ENCODE measurements around the gene ZDHHC18.

Gene ZDHHC18, protein sequence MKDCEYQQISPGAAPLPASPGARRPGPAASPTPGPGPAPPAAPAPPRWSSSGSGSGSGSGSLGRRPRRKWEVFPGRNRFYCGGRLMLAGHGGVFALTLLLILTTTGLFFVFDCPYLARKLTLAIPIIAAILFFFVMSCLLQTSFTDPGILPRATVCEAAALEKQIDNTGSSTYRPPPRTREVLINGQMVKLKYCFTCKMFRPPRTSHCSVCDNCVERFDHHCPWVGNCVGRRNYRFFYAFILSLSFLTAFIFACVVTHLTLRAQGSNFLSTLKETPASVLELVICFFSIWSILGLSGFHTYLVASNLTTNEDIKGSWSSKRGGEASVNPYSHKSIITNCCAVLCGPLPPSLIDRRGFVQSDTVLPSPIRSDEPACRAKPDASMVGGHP

DNA sequence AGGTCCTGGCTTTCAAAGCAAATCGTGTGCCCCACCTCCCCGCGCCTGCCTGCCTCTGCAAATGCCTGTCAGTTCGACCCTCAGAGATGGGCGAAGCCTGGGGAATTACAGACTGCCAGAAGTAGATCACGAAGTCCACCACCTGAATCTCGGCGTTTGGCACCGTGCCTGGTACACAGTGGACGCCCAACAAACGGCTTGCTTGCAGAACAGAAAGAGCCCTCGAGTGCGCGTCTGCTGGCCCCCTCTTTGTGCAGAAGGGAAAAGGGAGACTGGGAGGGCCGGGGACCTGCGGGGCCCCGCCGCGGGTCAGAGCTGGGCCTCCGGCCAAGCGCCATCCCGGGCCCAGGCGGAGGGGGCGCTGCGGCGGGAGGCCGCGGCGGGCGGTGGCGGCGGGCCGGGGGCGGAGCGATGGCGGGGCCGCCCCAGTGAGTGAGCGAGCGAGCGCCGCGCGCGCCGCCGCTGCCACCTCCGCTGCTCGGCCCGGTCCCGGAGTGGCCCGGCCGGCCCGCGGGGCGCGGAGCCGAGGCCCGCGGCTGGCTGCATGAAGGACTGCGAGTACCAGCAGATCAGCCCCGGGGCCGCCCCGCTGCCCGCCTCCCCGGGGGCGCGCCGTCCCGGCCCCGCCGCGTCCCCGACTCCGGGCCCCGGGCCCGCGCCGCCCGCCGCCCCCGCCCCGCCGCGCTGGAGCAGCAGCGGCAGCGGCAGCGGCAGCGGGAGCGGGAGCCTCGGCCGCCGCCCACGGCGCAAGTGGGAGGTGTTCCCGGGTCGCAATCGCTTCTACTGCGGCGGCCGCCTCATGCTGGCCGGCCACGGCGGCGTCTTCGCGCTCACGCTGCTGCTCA is at the start of gene ZDHHC18:
TSS of gene ZDHHC18 (plus strand) at position 428 of the 845 bp plus-strand sequence. CDS start at position 545, 117 bp downstream.
- peak; percentile 81 for DNase-seq (ENCODE audit: low spot score)

DNA sequence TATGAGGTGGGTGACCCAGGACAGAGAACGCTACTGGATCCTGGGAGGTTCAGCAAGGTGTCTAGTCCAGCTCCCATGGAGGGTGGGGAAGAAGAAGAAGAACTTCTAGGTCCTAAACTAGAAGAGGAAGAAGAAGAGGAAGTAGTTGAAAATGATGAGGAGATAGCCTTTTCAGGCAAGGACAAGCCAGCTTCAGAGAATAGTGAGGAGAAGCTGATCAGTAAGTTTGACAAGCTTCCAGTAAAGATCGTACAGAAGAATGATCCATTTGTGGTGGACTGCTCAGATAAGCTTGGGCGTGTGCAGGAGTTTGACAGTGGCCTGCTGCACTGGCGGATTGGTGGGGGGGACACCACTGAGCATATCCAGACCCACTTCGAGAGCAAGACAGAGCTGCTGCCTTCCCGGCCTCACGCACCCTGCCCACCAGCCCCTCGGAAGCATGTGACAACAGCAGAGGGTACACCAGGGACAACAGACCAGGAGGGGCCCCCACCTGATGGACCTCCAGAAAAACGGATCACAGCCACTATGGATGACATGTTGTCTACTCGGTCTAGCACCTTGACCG is 47.3 kb upstream of the ZDHHC18 start:
- DNase-seq (ENCODE audit: low spot score), result no peak

DNA sequence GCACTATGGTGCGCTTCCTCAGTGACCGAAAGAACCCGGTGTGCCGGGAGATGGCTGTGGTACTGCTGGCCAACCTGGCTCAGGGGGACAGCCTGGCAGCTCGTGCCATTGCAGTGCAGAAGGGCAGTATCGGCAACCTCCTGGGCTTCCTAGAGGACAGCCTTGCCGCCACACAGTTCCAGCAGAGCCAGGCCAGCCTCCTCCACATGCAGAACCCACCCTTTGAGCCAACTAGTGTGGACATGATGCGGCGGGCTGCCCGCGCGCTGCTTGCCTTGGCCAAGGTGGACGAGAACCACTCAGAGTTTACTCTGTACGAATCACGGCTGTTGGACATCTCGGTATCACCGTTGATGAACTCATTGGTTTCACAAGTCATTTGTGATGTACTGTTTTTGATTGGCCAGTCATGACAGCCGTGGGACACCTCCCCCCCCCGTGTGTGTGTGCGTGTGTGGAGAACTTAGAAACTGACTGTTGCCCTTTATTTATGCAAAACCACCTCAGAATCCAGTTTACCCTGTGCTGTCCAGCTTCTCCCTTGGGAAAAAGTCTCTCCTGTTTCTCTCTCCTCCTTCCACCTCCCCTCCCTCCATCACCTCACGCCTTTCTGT is 46.0 kb upstream of the ZDHHC18 start:
- no peak for DNase-seq (ENCODE audit: low spot score)

DNA sequence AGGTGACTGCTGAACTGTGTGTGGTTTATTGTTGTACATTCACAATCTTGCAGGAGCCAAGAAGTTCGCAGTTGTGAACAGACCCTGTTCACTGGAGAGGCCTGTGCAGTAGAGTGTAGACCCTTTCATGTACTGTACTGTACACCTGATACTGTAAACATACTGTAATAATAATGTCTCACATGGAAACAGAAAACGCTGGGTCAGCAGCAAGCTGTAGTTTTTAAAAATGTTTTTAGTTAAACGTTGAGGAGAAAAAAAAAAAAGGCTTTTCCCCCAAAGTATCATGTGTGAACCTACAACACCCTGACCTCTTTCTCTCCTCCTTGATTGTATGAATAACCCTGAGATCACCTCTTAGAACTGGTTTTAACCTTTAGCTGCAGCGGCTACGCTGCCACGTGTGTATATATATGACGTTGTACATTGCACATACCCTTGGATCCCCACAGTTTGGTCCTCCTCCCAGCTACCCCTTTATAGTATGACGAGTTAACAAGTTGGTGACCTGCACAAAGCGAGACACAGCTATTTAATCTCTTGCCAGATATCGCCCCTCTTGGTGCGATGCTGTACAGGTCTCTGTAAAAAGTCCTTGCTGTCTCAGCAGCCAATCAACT is 45.2 kb upstream of the ZDHHC18 start:
- DNase-seq (ENCODE audit: low spot score), result no peak

DNA sequence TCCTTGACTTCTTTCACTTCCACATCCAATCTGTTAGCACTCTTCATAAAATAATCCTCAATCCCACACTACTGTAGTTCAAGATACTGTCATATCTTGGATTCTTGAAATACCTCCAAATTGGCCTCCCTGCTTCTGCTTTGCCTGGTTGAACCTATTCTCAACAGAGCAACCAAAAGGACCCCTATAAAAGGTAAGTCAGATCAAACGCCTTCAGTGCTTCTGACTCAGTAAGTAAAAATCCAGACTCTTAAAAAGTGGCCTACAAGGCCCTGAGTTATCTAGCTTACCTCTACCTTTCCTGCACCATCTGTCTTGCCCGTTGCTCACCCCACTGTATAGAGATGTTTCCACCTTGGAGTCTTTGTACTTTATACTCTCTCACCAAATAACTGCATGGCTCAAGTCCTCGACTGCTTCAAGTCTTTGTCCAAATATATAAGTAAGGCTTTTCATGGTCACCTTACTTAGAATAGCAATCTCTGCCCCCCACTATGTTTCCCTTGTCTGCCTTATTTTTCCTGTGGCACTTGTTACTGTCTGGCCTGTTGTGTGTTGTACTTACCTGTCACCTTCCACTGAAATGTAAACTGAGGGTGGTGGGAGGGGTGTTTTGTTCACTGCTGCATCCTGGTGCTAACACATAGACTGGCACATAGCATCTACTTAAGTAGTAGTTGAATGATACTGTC is 43.8 kb upstream of the ZDHHC18 start:
- no peak for DNase-seq (ENCODE audit: low spot score)

DNA sequence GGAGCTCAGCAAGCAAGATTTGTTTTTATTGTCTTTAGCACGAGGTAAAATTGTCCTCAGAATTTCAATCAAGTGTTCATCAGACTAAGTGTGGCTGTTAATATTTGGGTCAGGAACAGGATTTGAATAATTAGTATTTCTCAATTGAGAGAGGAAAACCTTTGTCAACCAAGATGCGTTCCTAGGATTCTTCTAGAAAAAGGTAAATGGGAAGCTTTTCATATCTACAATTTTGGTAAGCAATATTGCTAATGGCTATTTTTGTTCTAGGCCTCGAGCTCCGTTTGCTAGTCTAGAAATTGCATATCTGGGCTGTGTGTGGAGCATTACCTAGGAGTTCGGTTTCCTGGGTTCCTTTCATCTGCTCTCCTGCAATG is 42.9 kb upstream of the ZDHHC18 start:
- DNase-seq (ENCODE audit: low spot score), result no peak

DNA sequence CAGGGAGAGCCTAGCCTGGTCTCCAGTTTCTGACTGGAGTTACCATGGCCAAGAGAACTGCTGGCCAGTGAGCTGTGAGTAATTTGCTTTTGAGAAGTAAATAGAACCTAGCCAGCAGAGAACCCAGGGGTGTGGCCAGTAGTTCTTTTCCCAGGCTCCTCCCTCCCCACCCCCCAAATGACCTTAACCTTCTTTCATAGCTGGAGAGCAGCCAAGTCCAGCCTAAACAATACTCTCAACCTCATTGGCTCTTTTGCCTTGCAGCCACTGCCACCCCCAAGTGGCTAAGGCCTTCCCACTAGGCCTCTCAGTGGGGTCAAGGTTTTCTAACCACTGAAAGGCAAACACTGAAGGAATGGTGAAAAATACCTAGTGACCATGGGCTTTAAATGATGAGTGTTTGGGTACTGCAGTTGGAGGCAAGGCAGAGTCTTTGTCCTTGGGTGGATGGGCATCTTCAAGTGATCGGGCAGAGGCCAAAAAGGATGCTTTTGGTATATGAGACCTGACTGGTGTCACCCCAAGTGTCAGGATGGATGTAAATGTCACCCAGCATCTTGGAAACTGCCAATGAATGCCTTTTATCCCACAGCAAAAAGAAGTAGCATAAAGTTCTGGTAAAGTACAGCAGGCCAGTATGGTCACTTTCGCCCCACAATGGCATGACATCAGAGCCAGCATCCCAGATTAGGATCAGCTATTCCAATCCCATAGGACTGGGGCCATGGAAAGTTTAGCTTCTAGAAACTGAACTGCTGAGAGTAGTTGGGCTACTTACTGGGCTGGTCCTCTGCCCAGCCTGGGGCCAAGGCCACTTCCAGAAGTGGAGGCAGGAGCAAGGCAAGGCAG is 42.2 kb upstream of the ZDHHC18 start:
- no peak for DNase-seq (ENCODE audit: low spot score)

DNA sequence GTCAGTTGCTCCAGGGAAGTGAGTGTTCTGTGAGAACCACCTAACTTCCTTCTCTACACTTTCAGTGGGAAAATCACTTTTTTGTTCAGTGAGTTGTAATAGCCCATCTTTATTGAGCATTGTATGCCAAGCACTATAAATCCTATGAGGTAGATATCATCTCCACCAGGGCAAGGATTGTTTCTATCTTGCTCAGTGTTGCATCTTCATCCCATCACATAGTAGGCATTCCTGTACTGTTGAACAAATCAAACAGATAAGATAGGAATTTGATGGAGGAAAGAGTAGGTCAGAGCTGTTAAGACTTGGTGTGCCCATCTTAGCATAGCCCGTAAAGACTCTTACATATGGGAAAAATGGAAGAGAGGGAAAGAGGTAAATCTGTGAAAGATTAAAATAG is 41.6 kb upstream of the ZDHHC18 start:
- no peak for DNase-seq (ENCODE audit: low spot score)

DNA sequence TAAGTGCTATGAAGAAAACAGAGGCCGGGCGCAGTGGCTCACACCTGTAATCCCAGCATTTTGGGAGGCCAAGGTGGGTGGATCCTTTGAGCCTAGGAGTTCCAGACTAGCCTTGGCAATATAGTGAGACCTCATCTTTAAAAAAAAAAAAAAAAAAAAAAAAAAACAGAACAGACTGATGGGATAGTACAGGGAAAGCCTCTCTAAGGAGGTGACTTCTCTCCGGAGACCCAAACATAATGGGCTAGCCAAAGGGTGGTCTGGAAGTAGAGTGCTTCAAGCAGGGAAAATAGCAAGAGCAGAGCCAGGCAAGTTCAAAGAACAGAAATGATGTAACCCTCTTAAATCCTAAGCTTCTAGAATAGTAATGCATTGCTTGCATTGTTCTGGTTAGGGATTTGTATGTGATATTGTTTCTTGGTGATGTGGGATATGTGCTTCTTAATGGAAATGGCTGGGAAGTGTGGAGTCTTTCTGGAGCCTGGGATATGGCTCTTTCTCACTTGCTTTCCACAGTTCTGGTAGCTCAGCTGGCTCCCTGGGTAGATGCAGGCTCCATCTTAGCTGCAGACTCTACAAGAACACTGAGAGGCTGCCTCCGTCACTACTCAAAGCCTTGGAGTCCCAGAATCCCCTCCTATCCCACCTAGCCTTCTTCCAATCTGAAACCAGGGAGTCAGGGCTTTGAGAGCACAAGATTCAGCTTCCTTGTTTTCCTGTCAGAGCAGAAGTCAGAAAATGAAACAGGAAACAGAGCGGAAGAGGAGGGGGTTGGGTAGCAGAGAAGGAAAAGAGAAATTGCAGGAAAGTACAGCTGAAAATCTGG is 40.7 kb upstream of the ZDHHC18 start:
- no peak for DNase-seq (ENCODE audit: low spot score)

DNA sequence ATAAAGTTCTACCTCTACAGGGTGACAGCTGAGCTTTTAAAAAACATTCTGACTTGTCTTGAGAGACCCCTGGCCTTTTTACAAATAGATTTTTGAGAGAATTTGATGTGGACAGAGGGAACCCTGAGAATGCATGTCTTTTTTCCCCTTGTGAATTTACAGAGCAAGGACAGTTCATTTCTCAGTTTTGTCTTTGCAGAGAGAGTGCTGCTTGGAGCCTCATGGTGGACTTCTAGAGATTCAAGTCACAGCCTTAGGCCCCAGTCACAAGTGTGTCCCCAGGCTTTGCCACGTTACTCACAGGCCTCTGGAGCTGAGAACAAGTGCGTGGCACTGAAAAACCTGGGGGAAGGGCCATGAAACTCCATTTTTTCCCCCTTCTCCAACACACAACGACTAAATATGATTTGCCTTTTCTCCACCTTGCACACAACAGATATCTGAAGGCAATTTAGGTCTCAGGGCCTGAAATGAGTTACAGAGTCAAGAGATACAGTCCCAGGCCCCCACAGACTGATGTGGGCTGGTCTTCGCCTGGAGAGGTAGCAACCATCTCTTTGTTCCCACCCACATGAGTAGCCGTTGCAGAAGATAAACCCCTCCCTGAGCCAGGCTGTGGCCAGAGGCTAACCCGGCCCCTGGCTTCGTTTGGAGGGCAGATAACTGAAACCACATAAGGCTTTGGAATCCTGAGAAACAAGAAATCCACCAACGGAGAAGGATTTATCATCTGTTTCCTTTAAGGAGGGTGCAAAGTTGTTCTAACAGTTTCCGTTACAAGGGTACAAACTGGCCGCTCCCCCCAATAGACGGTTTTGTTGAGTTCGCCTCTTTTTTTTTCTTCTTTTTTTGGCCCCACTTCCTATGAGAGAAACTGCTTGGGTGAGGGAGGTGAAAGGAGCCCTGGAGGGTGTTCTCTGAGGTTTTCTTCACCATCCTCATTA is 39.8 kb upstream of the ZDHHC18 start:
- peak; percentile 72 for DNase-seq (ENCODE audit: low spot score)

DNA sequence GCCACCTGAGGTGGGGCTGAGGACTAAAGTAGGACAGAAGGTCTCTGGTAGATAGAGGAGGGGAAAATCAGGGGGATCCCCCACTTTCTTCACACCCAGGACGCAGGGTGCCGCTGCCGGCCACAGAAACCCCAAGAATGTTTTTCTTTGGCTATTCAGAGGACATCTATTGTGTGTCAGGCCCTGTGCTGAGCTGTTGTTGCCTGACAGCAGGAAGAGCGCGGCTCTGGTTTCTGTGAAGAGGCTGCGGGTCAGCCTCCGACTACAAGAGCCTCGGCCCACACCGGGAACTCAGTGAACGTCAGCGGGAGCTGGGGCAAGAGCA is 39.1 kb upstream of the ZDHHC18 start:
- DNase-seq (ENCODE audit: low spot score), result no peak

DNA sequence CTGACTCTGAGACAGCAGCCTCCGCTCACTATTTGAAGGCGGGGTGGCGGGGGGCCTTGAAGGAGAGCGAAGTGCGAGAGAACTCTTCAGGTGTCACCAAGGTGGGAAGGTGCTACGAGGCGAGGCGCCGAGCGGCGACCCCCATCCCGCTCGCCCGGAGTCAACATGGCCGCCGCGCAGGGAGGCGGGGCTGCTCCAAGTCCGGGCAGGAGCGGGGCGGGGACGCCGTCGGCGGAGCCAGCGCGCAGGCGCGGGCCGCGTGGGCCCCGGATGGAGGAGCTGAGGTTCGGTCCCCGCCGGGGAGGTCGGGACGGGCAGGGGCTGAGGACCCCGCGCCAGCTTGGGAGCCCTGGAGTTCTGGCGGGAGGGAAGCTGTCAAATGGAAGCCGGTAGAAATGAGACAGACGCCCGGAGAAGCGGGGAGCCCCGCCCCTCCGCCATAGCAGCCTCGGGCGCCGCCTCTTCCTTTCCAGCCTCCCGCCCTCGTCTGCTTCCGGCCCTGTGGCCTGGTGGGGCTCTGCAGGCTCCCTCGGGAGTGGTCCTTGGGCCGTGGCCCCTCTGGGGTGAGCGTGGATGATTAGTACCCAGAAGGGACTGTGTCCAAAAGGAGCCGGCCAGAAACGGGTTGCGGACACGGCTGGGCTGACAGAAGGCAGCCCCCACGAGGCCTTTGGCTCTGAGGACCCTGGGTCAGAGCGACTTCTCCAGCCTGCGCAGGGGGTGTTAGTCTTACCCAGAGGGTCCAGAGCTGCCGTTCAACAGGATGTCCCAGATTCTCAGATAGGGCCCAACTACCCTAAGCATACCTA is 38.6 kb upstream of the ZDHHC18 start, which contains the start of gene PIGV:
TSS of gene PIGV (plus strand) at position 245 of the 809 bp plus-strand sequence. CDS start 2,866 bp downstream, outside the sequence.
- peak; percentile 95 for DNase-seq (ENCODE audit: low spot score)

DNA sequence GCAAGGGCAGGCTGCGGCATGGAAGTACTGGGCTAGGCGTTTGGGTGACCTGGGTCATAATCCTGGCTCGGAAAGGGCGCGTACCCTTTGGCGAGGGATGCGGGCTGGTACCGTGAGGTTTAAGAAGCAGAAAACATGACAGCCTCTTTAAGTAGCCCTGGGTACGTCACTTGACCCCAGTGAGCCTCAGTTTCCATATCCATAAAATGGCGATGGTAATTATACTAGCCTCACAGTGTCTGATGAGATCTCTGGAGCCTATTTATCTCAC is 38.0 kb upstream of the ZDHHC18 start:
- DNase-seq (ENCODE audit: low spot score), result no peak

DNA sequence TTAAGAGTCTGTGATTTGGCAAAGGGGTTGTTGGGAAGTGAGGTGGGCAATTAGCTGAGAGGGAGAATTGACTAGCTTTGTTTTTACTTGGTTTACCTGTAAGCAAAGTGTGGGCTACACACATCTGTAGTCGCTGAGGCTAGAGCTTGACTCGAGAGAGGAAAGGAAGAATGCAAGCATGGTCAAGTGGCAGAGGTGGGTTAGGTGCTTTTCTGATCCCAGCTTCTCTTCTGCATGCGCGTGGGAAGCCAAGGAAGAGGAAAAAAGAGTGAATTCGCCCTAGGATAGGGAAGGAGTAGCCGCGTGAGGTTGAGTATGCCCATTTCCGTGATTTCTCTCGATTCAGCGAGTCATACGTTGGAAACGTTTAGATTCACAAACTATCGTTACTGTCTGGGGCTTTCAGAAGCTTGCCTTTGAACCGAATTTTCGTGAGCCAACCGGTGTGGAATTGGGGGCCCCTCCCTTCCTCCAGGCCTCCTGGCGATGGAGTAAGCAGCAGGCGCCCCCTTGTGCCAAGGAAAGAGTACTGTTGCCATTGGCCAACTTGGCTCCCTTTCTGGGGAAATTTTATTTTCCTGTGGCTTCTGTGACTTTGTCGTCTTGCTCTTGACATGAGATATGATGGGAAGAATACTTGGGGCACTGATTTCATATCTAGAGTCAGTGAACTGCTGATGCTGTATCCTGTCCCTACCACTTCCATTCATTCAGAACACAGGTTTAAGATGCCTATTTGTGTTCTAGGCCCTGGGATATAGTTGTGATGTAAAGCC is 37.5 kb upstream of the ZDHHC18 start:
- DNase-seq (ENCODE audit: low spot score), result peak; percentile 80

DNA sequence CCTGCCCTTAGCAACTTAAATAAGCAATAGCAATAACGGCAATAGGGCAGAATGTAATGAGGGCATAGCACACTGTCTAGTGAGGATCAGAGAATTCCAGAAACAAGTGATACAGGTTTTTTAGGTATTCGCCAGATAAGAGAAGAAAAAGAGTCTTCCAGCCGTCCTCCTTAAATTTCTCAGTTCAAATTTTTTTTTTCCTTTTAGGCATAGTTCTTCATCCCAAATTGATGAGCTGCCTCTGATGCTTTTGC is 36.9 kb upstream of the ZDHHC18 start:
- DNase-seq (ENCODE audit: low spot score), result no peak

DNA sequence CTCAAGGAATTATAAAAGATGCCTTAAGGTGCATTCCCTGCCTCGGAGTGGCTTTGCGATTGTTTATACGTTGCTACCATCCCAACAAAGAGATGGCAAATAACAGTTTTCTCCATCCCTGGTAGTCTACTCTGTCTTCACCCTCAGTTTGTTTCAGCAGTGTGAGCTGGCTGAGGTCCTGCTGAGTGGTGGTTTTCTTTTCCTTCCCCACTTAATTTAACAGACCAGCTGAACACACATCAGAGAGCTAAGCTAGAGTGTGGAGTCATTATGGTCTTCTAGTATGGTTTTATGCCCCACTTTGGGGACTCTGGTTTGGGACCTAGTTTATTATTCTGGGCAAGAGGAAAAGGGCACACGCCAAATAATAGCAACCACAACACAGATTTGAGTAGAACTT is 36.6 kb upstream of the ZDHHC18 start:
- no peak for DNase-seq (ENCODE audit: low spot score)

DNA sequence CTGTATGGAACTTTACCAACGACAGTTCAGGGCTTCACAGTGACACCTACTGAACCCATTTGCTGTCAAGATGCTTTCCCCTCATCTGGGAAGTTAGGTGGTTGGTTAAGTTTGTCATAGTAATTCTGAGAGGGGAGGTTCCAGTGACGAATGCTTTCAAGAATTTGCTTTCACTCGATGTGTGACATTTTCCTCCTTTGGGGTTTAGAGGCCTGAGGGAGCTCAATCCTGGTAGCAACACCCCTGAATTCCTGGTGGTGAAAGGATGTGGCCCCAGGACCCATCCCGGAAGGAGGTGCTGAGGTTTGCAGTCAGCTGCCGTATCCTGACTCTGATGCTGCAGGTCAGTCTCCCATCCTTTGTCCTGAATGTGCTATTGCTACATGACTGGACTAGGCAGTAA is 35.9 kb upstream of the ZDHHC18 start:
- DNase-seq (ENCODE audit: low spot score), result no peak

Measured in ecto neural progenitor cell (in vitro differentiated cells).